HG02642 (cell line): ENCODE measurements around the gene FIGNL2.
"Not testable (repeated sequence)": the region's sequence is repeated elsewhere in the genome, so short reads cannot be mapped to it uniquely, and the experiment has no call there.

Experiments
- ATAC-seq: cut with Tn5 transposase; IDR thresholded peaks from one replicate; pipeline ENCODE4 v1.9.1; 2021; ENCODE audit warnings: mild to moderate bottlenecking; ENCODE audit not compliant: unreplicated experiment, poor library complexity

FIGNL2 gene

GRCh38 chr12:51837286-51837685 is 11.2 kb downstream of the FIGNL2 start:
- no peak for ATAC-seq

GRCh38 chr12:51836827-51837173 is 11.7 kb downstream of the FIGNL2 start:
- no peak for ATAC-seq

GRCh38 chr12:51836041-51836826 is 12.3 kb downstream of the FIGNL2 start:
- ATAC-seq: no peak

GRCh38 chr12:51834411-51834810 is 14.1 kb downstream of the FIGNL2 start:
- ATAC-seq: no peak

GRCh38 chr12:51833448-51834227 is 14.9 kb downstream of the FIGNL2 start:
- no peak for ATAC-seq

- ATAC-seq: no peak
These were observed 16.0 kb downstream of the FIGNL2 start for GRCh38 chr12:51832354-51833107.

GRCh38 chr12:51831817-51832216 is 16.7 kb downstream of the FIGNL2 start:
- not testable (repeated sequence) for ATAC-seq

GRCh38 chr12:51829641-51830040 is 18.9 kb downstream of the FIGNL2 start:
- ATAC-seq: no peak

- ATAC-seq: no peak
These were observed 19.5 kb downstream of the FIGNL2 start for GRCh38 chr12:51829011-51829481.

- no peak for ATAC-seq
These were observed 20.3 kb downstream of the FIGNL2 start for GRCh38 chr12:51827925-51828818.

GRCh38 chr12:51826881-51827280 is 21.6 kb downstream of the FIGNL2 start:
- ATAC-seq: no peak

- ATAC-seq: no peak
These were observed 23.3 kb downstream of the FIGNL2 start for GRCh38 chr12:51825216-51825615.

- no peak for ATAC-seq
These were observed 24.5 kb downstream of the FIGNL2 start for GRCh38 chr12:51823875-51824565.

- ATAC-seq: no peak
These were observed 25.6 kb downstream of the FIGNL2 start for GRCh38 chr12:51822956-51823355.

GRCh38 chr12:51822261-51822616 is 26.3 kb downstream of the FIGNL2 start:
- no peak for ATAC-seq

- ATAC-seq: no peak
These were observed 26.9 kb downstream of the FIGNL2 start for GRCh38 chr12:51821440-51822260.

- ATAC-seq: no peak
These were observed 27.7 kb downstream of the FIGNL2 start for GRCh38 chr12:51820526-51821439.
